Smooth muscle cell (in vitro differentiated cells): ENCODE data around the gene MAPKAPK3. TPM values are rescaled to one million over a fixed set of nuclear protein-coding genes. Genes with fewer than 3 reads are reported as not detected.
A peak's percentile ranks its signal among the peaks of the same experiment; 100 is the strongest.

Experiments
- DNase-seq: peaks from one replicate; lab custom pipeline; 2025; ENCODE audit not compliant: unreplicated experiment; lab: John Stamatoyannopoulos, UW
- H2AFZ ChIP-seq: fragments of 200-600 bp; sonication (generic); 2 replicates; pipeline ENCODE4 v1.6.0; 2016; ENCODE audit warnings: antibody characterized with exemption, low read depth, mild to moderate bottlenecking
- H3F3A ChIP-seq: fragments of 200-600 bp; sonication (generic); 2 replicates; pipeline ENCODE4 v1.6.0; 2017; ENCODE audit warnings: antibody characterized with exemption, low read depth
- H3K27ac ChIP-seq: fragments of 200-600 bp; sonication (generic); 2 replicates; pipeline ENCODE4 v1.5.1; 2016; ENCODE audit warnings: low read depth, mild to moderate bottlenecking
- H3K27me3 ChIP-seq: fragments of 200-600 bp; sonication (generic); 2 replicates; pipeline ENCODE4 v1.6.1; 2016; ENCODE audit warnings: low read depth, mild to moderate bottlenecking
- H3K36me3 ChIP-seq: fragments of 200-600 bp; sonication (generic); 2 replicates; pipeline ENCODE4 v1.5.1; 2016; ENCODE audit warnings: low read depth
- H3K4me1 ChIP-seq: fragments of 200-600 bp; sonication (generic); 2 replicates; pipeline ENCODE4 v1.5.1; 2016; ENCODE audit warnings: low read depth
- H3K4me2 ChIP-seq: fragments of 200-600 bp; sonication (generic); 2 replicates; pipeline ENCODE4 v1.6.0; 2016; ENCODE audit warnings: mild to moderate bottlenecking
- H3K4me3 ChIP-seq: fragments of 200-600 bp; sonication (generic); 2 replicates; pipeline ENCODE4 v1.5.1; 2016; ENCODE audit warnings: mild to moderate bottlenecking
- H3K79me2 ChIP-seq: fragments of 200-600 bp; sonication (generic); 2 replicates; pipeline ENCODE4 v1.6.0; 2016; ENCODE audit warnings: low read depth, mild to moderate bottlenecking
- H3K9ac ChIP-seq: fragments of 200-600 bp; sonication (generic); 2 replicates; pipeline ENCODE4 v1.6.0; 2016; ENCODE audit warnings: low read depth
- H3K9me3 ChIP-seq: fragments of 200-600 bp; sonication (generic); replicated peaks from 2 replicates; pipeline ENCODE4 v1.5.1; 2016; ENCODE audit warnings: low read depth
- H4K20me1 ChIP-seq: fragments of 200-600 bp; sonication (generic); 2 replicates; pipeline ENCODE4 v1.6.0; 2016; ENCODE audit warnings: low read depth
- CTCF ChIP-seq: fragments of 200-600 bp; sonication (generic); IDR thresholded peaks from 2 replicates; pipeline ENCODE4 v1.5.1; 2017; ENCODE audit warnings: borderline replicate concordance, mild to moderate bottlenecking, antibody characterized with exemption; ENCODE audit not compliant: insufficient read depth, poor library complexity, severe bottlenecking
- WGBS: methylation state at CpG from one replicate; pipeline ENCODE4 v1.1.7; 2016; ENCODE audit warnings: low lambda C conversion rate; 5-methylcytosine and 5-hydroxymethylcytosine counted together
- polyA plus RNA-seq: library from polyadenylated mRNA; unstranded; fragments of >200 nt; fragmentation: Nextera tagmentation; extraction: Ambion mirVana; gene quantifications from 2 replicates; pipeline ENCODE4 v1.2.1, GENCODE V29; 2016
- total RNA-seq: library from RNA; depleted of rRNA; stranded (reverse); fragments of >200 nt; gene quantifications from 2 replicates; pipeline ENCODE4 v1.2.3, GENCODE V29; 2014

MAPKAPK3 gene
- total RNA-seq (17.1 and 20.2 TPM in 2 replicates), polyA plus RNA-seq (18.7 and 23.7 TPM in 2 replicates)

- peak within 1 kb of the TSS; percentile 100 for H3K4me2 ChIP-seq
- peak within 1 kb of the TSS; percentile 91 for H3K4me3 ChIP-seq
- H3K36me3 ChIP-seq, result no peaks in the 10 kb centered on the region
- H3K9me3 ChIP-seq, result no peaks in the 10 kb centered on the region
- peaks cover 12% of the 10 kb centered on the region for H3K4me1 ChIP-seq
- no peaks in the 10 kb centered on the region for H3K27me3 ChIP-seq
- no peak for TF ChIP-seq CTCF
- H3K27ac ChIP-seq, result peak within 1 kb of the TSS; percentile 58
- peak within 1 kb of the TSS; percentile 100 for H2AFZ ChIP-seq
- peak within 1 kb of the TSS; percentile 86 for H3K9ac ChIP-seq
- no peaks in the 10 kb centered on the region for H4K20me1 ChIP-seq
- WGBS, result 3% methylated on average over 43 of the region's 58 CpGs
- H3K79me2 ChIP-seq, result no peaks in the 10 kb centered on the region
- DNase-seq, result no peak
- H3F3A ChIP-seq, result peaks cover 3% of the 10 kb centered on the region
Observed at GRCh38 chr3:50617096-50617791, at the start of gene MAPKAPK3. MAPKAPK3 (plus strand) TSS chr3:50617151; CDS start chr3:50617566, 415 bp downstream.

GRCh38 chr3:50567386-50568167 is 49.4 kb upstream of the MAPKAPK3 start, which contains the start of gene C3orf18:
C3orf18 (minus strand) TSS chr3:50567747; CDS start chr3:50565699, 2,048 bp downstream.
- DNase-seq, result peak; percentile 81
- H4K20me1 ChIP-seq, result no peaks in the 10 kb centered on the region
- TF ChIP-seq CTCF, result no peak
- peaks cover 3% of the 10 kb centered on the region for H3K4me1 ChIP-seq
- H3K36me3 ChIP-seq, result no peaks in the 10 kb centered on the region
- H3K27me3 ChIP-seq, result no peaks in the 10 kb centered on the region
- H3K79me2 ChIP-seq, result peaks cover 6% of the 10 kb centered on the region
- WGBS, result 4% methylated on average over 41 of the region's 53 CpGs
- H3K9me3 ChIP-seq, result no peaks in the 10 kb centered on the region
- H3K27ac ChIP-seq, result peak within 1 kb of the TSS; percentile 27
- peak within 1 kb of the TSS; percentile 88 for H3K4me2 ChIP-seq
- H3F3A ChIP-seq, result peaks cover 4% of the 10 kb centered on the region
- H3K9ac ChIP-seq, result peak within 1 kb of the TSS; percentile 50
- H3K4me3 ChIP-seq, result peak within 1 kb of the TSS; percentile 69
- H2AFZ ChIP-seq, result peak within 1 kb of the TSS; percentile 86

- no peaks in the 10 kb centered on the region for H3K36me3 ChIP-seq
- H3K4me3 ChIP-seq, result peak within 1 kb of the TSS; percentile 69
- peak within 1 kb of the TSS; percentile 83 for H2AFZ ChIP-seq
- H3K4me1 ChIP-seq, result peaks cover 3% of the 10 kb centered on the region
- H3K27ac ChIP-seq, result peak within 1 kb of the TSS; percentile 56
- TF ChIP-seq CTCF, result no peak
- peak within 1 kb of the TSS; percentile 88 for H3K4me2 ChIP-seq
- H3K27me3 ChIP-seq, result no peaks in the 10 kb centered on the region
- no peaks in the 10 kb centered on the region for H3K9me3 ChIP-seq
- DNase-seq, result peak; percentile 90
- H3K79me2 ChIP-seq, result peaks cover 6% of the 10 kb centered on the region
- H3K9ac ChIP-seq, result peak within 1 kb of the TSS; percentile 79
- H3F3A ChIP-seq, result peaks cover 4% of the 10 kb centered on the region
- WGBS, result 2% methylated on average over 54 of the region's 55 CpGs
- H4K20me1 ChIP-seq, result no peaks in the 10 kb centered on the region
Observed at GRCh38 chr3:50568947-50569749, 47.8 kb upstream of the MAPKAPK3 start, which contains the start of gene HEMK1. HEMK1 (plus strand) TSS chr3:50569522; CDS start chr3:50571105, 1,583 bp downstream.
